Lung (tissue), 12 donors: ENCODE results near the gene ASAP2. TPM values are rescaled to one million over a fixed set of nuclear protein-coding genes. Genes with fewer than 3 reads are reported as not detected.

Experiments used
- ATAC-seq: fragments of 200-7000 bp; cut with Tn5 transposase; one replicate; pipeline ENCODE4 v1.9.1; 2020; ENCODE audit warnings: moderate number of reproducible peaks; ENCODE audit not compliant: insufficient read depth, low FRiP score
- DNase-seq, 3 donors: peaks; one replicate each; pipeline ENCODE4 v3.0.0-alpha.2; 2013 to 2017
- H3K27ac ChIP-seq, 2 donors: one replicate each; pipeline ENCODE4 v1.5.1; 2013; ENCODE audit warnings: mild to moderate bottlenecking in 2 of 2, moderate library complexity in 2 of 2, control low read depth in 1 of 2, inconsistent platforms in 1 of 2, low read depth in 1 of 2, low read length in 1 of 2
- H3K27me3 ChIP-seq, 3 donors: one replicate each; pipeline ENCODE4 v1.5.1; 2013; ENCODE audit warnings: low read length in 2 of 3; ENCODE audit not compliant: control insufficient read depth in 3 of 3, insufficient read depth in 3 of 3
- H3K36me3 ChIP-seq, 4 donors: one replicate each; pipeline ENCODE4 v1.5.1; 2013; ENCODE audit warnings: low read length in 4 of 4, mild to moderate bottlenecking in 1 of 4, moderate library complexity in 1 of 4; ENCODE audit not compliant: control insufficient read depth in 4 of 4, insufficient read depth in 4 of 4
- H3K4me1 ChIP-seq, 5 donors: one replicate each; pipeline ENCODE4 v1.5.1; 2013; ENCODE audit warnings: low read length in 5 of 5, mild to moderate bottlenecking in 2 of 5, moderate library complexity in 1 of 5; ENCODE audit not compliant: control insufficient read depth in 5 of 5, insufficient read depth in 5 of 5
- H3K4me3 ChIP-seq: one replicate; pipeline ENCODE4 v1.5.1; 2013; ENCODE audit warnings: mild to moderate bottlenecking, control low read depth, moderate library complexity
- H3K9ac ChIP-seq, 2 donors: one replicate each; pipeline ENCODE4 v1.5.1; 2013; ENCODE audit warnings: low read length in 2 of 2, control low read depth in 1 of 2; ENCODE audit not compliant: insufficient read depth in 1 of 2
- H3K9me3 ChIP-seq, 4 donors: one replicate each; pipeline ENCODE4 v1.5.1; 2013; ENCODE audit warnings: low read length in 3 of 4, mild to moderate bottlenecking in 1 of 4, moderate library complexity in 1 of 4; ENCODE audit not compliant: control insufficient read depth in 4 of 4, insufficient read depth in 3 of 4
- CTCF ChIP-seq: IDR thresholded peaks from 2 replicates; pipeline ENCODE4 v1.5.1; 2012; ENCODE audit warnings: mild to moderate bottlenecking; ENCODE audit errors: control extremely low read depth, extremely low read depth
- WGBS, 2 donors: extraction: QIAGEN DNeasy Blood & Tissue Kit; methylation state at CpG; one replicate each; pipeline ENCODE4 v1.1.7; 2013; 5-methylcytosine and 5-hydroxymethylcytosine counted together
- polyA plus RNA-seq, 2 donors: library from polyadenylated mRNA; stranded (reverse); fragments of 200-250 nt; gene quantifications; one replicate each; pipeline ENCODE4 v1.2.1, GENCODE V29; 2013
- total RNA-seq, 2 donors: library from RNA; depleted of rRNA in 1 of 2; stranded (reverse); fragments of >200 nt in 1 of 2; gene quantifications; one replicate each; pipeline ENCODE4 v1.2.1, GENCODE V29; 2014 to 2021
- donor health status: control.
- donor health status: control.
- donor health status: Bipolar disorder and iron deficiency.
- donor health status: healthy.
- donor health status: DM: yes; HTN: yes; CAD: no.

ASAP2 gene
- total and polyA plus RNA-seq, 4 donors = 7.4 to 30.9 (median 17.0) TPM

- no peak for TF ChIP-seq CTCF
- Histone ChIP-seq H3K27me3 (no peaks in the 10 kb centered on the region), H3K27ac (no peak overlapping the region), H3K9ac (no peak overlapping the region), H3K9me3 (no peaks in the 10 kb centered on the region), H3K4me1 (peaks cover 4 to 13% (median 5%) of the 10 kb centered on the region in 5 donors), H3K4me3 (no peak overlapping the region), H3K36me3 (peaks cover 0 to 6% (median 3%) of the 10 kb centered on the region in 4 donors)
- ATAC-seq = no peak
- 96% methylated on average over 8 of the region's 8 CpGs for WGBS, 2 donors
- DNase-seq = no peak
Observed at GRCh38 chr2:9342659-9343058, 136.0 kb downstream of the ASAP2 start.

GRCh38 chr2:9343524-9343923 lies 136.9 kb downstream of the ASAP2 start:
- peaks cover 0 to 6% (median 3%) of the 10 kb centered on the region in 4 donors for H3K36me3 ChIP-seq
- peaks cover 4 to 18% (median 5%) of the 10 kb centered on the region in 5 donors for H3K4me1 ChIP-seq
- ATAC-seq = no peak
- no peak for DNase-seq
- no peaks in the 10 kb centered on the region for H3K27me3 ChIP-seq
- WGBS, 2 donors = 95 to 97% methylated on average over 7 of the region's 7 CpGs
- H3K9me3 ChIP-seq = no peaks in the 10 kb centered on the region
- no peak overlapping the region for H3K27ac ChIP-seq
- H3K4me3 ChIP-seq = no peak overlapping the region
- H3K9ac ChIP-seq = no peak overlapping the region
- no peak for TF ChIP-seq CTCF

GRCh38 chr2:9344434-9344833 lies 137.8 kb downstream of the ASAP2 start:
- no peak for DNase-seq
- Histone ChIP-seq H3K4me1 (peaks cover 4 to 18% (median 5%) of the 10 kb centered on the region in 5 donors), H3K36me3 (peaks cover 0 to 6% (median 3%) of the 10 kb centered on the region in 4 donors), H3K4me3 (no peak overlapping the region), H3K9me3 (no peaks in the 10 kb centered on the region), H3K9ac (no peak overlapping the region), H3K27me3 (no peaks in the 10 kb centered on the region), H3K27ac (no peak overlapping the region)
- 96 to 97% methylated on average over 10 of the region's 10 CpGs for WGBS, 2 donors
- ATAC-seq = no peak
- TF ChIP-seq CTCF = no peak

GRCh38 chr2:9345343-9345742 lies 138.7 kb downstream of the ASAP2 start:
- 95% methylated on average over 7 of the region's 7 CpGs for WGBS, 2 donors
- Histone ChIP-seq H3K27ac (no peak overlapping the region), H3K9ac (no peak overlapping the region), H3K4me3 (peak overlapping the region; percentile 8), H3K9me3 (no peaks in the 10 kb centered on the region), H3K36me3 (peaks cover 0 to 6% (median 3%) of the 10 kb centered on the region in 4 donors), H3K4me1 (peaks cover 4 to 18% (median 5%) of the 10 kb centered on the region in 5 donors), H3K27me3 (no peaks in the 10 kb centered on the region)
- no peak for TF ChIP-seq CTCF
- ATAC-seq = no peak
- DNase-seq = no peak
